H1 (cell line): Measurements from ENCODE around the gene FOXC1. TPM values are rescaled to one million over a fixed set of nuclear protein-coding genes. Genes with fewer than 3 reads are reported as not detected.

Experiments used
- CTCF ChIA-PET: fragments of 300-600 bp; sonication (Branson Sonifier 250); formaldehyde crosslinking; loops from one replicate; lab custom pipeline; 2021; ENCODE audit not compliant: partially characterized antibody; lab: Charles Lee
- POLR2A ChIA-PET: fragments of 300-600 bp; sonication (Branson Sonifier 250); formaldehyde crosslinking; loops from one replicate; lab custom pipeline; 2021; ENCODE audit warnings: inconsistent platforms; ENCODE audit not compliant: partially characterized antibody; lab: Charles Lee
- DNase-seq, 2 experiments: peaks; one replicate each; pipeline versions ENCODE4 v3.0.0 to v3.0.0-alpha.2; 2010 to 2022; ENCODE audit warnings: low spot score in 2 of 2, low read depth in 1 of 2, mixed read lengths in 1 of 2
- FAIRE-seq: peaks from 2 replicates; lab custom pipeline; 2011; peaks lifted over from hg19 to GRCh38; lab: Jason Lieb, UNC
- H2AFZ ChIP-seq: 2 replicates; pipeline ENCODE4 v1.8.1; 2012; ENCODE audit warnings: low read length, inconsistent platforms
- H2AK5ac ChIP-seq: 2 replicates; pipeline ENCODE4 v1.6.1; 2013; ENCODE audit warnings: low read depth, low read length
- H2BK120ac ChIP-seq: replicated peaks from 2 replicates; pipeline ENCODE3; 2013; ENCODE audit warnings: low read depth, low read length, inconsistent platforms
- H2BK12ac ChIP-seq: 2 replicates; pipeline ENCODE4 v1.6.1; 2013; ENCODE audit warnings: low read depth, low read length
- H2BK15ac ChIP-seq: 2 replicates; pipeline ENCODE4 v1.6.1; 2013; ENCODE audit warnings: low read length
- H2BK20ac ChIP-seq: 2 replicates; pipeline ENCODE4 v1.6.1; 2013; ENCODE audit warnings: low read length
- H2BK5ac ChIP-seq: 2 replicates; pipeline ENCODE4 v1.6.1; 2013; ENCODE audit warnings: low read depth, low read length
- H3K14ac ChIP-seq: 2 replicates; pipeline ENCODE4 v1.6.1; 2013; ENCODE audit warnings: inconsistent platforms; ENCODE audit not compliant: insufficient read length
- H3K18ac ChIP-seq: 2 replicates; pipeline ENCODE4 v1.6.1; 2013; ENCODE audit warnings: low read length; ENCODE audit errors: extremely low read depth
- H3K23ac ChIP-seq: 2 replicates; pipeline ENCODE4 v1.6.1; 2013; ENCODE audit warnings: inconsistent platforms; ENCODE audit not compliant: insufficient read length
- H3K23me2 ChIP-seq: 2 replicates; pipeline ENCODE4 v1.6.1; 2013; ENCODE audit warnings: low read depth, low read length
- H3K27ac ChIP-seq: 2 replicates; pipeline ENCODE4 v1.6.1; 2011; ENCODE audit warnings: low read depth, low read length, inconsistent platforms
- H3K27me3 ChIP-seq, 4 experiments: replicated peaks in 1 of 4; 1 replicate in 1 of 4; 2 replicates in 3 of 4; pipeline versions ENCODE4 v1.6.1 to v1.8.1; 2011 to 2013; ENCODE audit warnings: low read length in 3 of 4, mild to moderate bottlenecking in 3 of 4, inconsistent platforms in 2 of 4, mixed read lengths in 2 of 4, moderate library complexity in 1 of 4; ENCODE audit not compliant: control insufficient read depth in 3 of 4, insufficient read depth in 3 of 4; ENCODE audit errors: extremely low read depth in 1 of 4
- H3K36me3 ChIP-seq, 4 experiments: 2 replicates each; pipeline versions ENCODE4 v1.6.1 to v1.8.1; 2011 to 2013; ENCODE audit warnings: mild to moderate bottlenecking in 4 of 4, low read length in 3 of 4, moderate library complexity in 2 of 4, control low read depth in 1 of 4, inconsistent platforms in 1 of 4; ENCODE audit not compliant: insufficient read depth in 4 of 4, control insufficient read depth in 2 of 4
- H3K4ac ChIP-seq: replicated peaks from 2 replicates; pipeline ENCODE3; 2013; ENCODE audit warnings: low read length, low read depth, mixed read lengths, inconsistent platforms; ENCODE audit not compliant: insufficient read length
- H3K4me1 ChIP-seq, 4 experiments: replicated peaks in 1 of 4; 1 replicate in 1 of 4; 2 replicates in 3 of 4; pipeline versions ENCODE4 v1.6.1 to v1.8.1; 2011 to 2013; ENCODE audit warnings: low read length in 3 of 4, inconsistent platforms in 2 of 4, mixed read lengths in 1 of 4; ENCODE audit not compliant: insufficient read depth in 4 of 4, control insufficient read depth in 3 of 4
- H3K4me2 ChIP-seq, 2 experiments: 2 replicates each; pipeline versions ENCODE4 v1.6.1 to v1.8.1; 2011 to 2013; ENCODE audit warnings: low read depth in 2 of 2, low read length in 2 of 2, control low read depth in 1 of 2, inconsistent platforms in 1 of 2, mild to moderate bottlenecking in 1 of 2; ENCODE audit not compliant: insufficient read depth in 1 of 2
- H3K4me3 ChIP-seq, 4 experiments: fragments of 200-600, 300-600 bp in 1 of 4; sonication (generic), shearing (Covaris generic), sonication (Bioruptor Twin) in 1 of 4; 2 replicates each; pipeline versions ENCODE4 v1.5.1 to v1.8.1; 2011 to 2016; ENCODE audit warnings: low read length in 4 of 4, low read depth in 3 of 4, control low read depth in 2 of 4, inconsistent platforms in 2 of 4, mild to moderate bottlenecking in 2 of 4, mixed read lengths in 1 of 4, moderate library complexity in 1 of 4; ENCODE audit not compliant: insufficient read depth in 2 of 4; ENCODE audit errors: extremely low read depth in 1 of 4
- H3K56ac ChIP-seq: replicated peaks from 2 replicates; pipeline ENCODE3; 2013; ENCODE audit warnings: low read depth, mild to moderate bottlenecking, mixed read lengths, low read length, inconsistent platforms; ENCODE audit not compliant: insufficient read length
- H3K79me1 ChIP-seq: 2 replicates; pipeline ENCODE4 v1.6.1; 2013; ENCODE audit warnings: low read depth, low read length, control low read depth
- H3K79me2 ChIP-seq, 2 experiments: 2 replicates each; pipeline versions ENCODE4 v1.6.1 to v1.8.1; 2012 to 2013; ENCODE audit warnings: low read length in 2 of 2, mild to moderate bottlenecking in 2 of 2, inconsistent platforms in 1 of 2; ENCODE audit not compliant: insufficient read depth in 2 of 2, control insufficient read depth in 1 of 2
- H3K9ac ChIP-seq, 4 experiments: replicated peaks in 1 of 4; 1 replicate in 1 of 4; 2 replicates in 3 of 4; pipeline versions ENCODE4 v1.6.1 to v1.8.1; 2011 to 2013; ENCODE audit warnings: low read depth in 3 of 4, low read length in 3 of 4, control low read depth in 2 of 4, mild to moderate bottlenecking in 2 of 4, moderate library complexity in 2 of 4, inconsistent platforms in 1 of 4; ENCODE audit errors: extremely low read depth in 1 of 4
- H3K9me3 ChIP-seq, 2 experiments: 2 replicates each; pipeline versions ENCODE4 v1.6.1 to v1.8.1; 2012 to 2013; ENCODE audit warnings: mild to moderate bottlenecking in 2 of 2, moderate library complexity in 2 of 2, control low read depth in 1 of 2, inconsistent platforms in 1 of 2, low read depth in 1 of 2, low read length in 1 of 2, mixed read lengths in 1 of 2; ENCODE audit not compliant: insufficient read depth in 2 of 2
- H4K20me1 ChIP-seq, 2 experiments: replicated peaks in 1 of 2; 2 replicates each; pipeline versions ENCODE3 to v1.8.1; 2011 to 2013; ENCODE audit warnings: inconsistent platforms in 2 of 2, low read length in 2 of 2, mild to moderate bottlenecking in 1 of 2; ENCODE audit not compliant: insufficient read depth in 2 of 2, control insufficient read depth in 1 of 2
- H4K5ac ChIP-seq: 2 replicates; pipeline ENCODE4 v1.6.1; 2013; ENCODE audit warnings: low read length, low read depth, mixed read lengths, inconsistent platforms; ENCODE audit not compliant: insufficient read length
- H4K8ac ChIP-seq: 2 replicates; pipeline ENCODE4 v1.8.0; 2013; ENCODE audit warnings: mild to moderate bottlenecking, moderate library complexity, low read length, inconsistent platforms; ENCODE audit not compliant: insufficient read depth; ENCODE audit errors: extremely low read depth
- H4K91ac ChIP-seq: replicated peaks from 2 replicates; pipeline ENCODE3; 2013; ENCODE audit warnings: low read length, mixed read lengths, inconsistent platforms; ENCODE audit not compliant: insufficient read length
- CHD1 ChIP-seq: IDR thresholded peaks from 2 replicates; pipeline ENCODE4 v1.6.1; 2012; ENCODE audit warnings: low read depth, low read length, improper control_type of control experiment
- JUN ChIP-seq: IDR thresholded peaks from 2 replicates; pipeline ENCODE4 v1.6.1; 2011; ENCODE audit warnings: low read depth, mild to moderate bottlenecking, improper control_type of control experiment, low read length
- KDM1A ChIP-seq: fragments of 200-600, 300-600 bp; sonication (generic); IDR thresholded peaks from 2 replicates; pipeline ENCODE4 v1.7.1; 2016; ENCODE audit warnings: mild to moderate bottlenecking, low read length, borderline replicate concordance
- SIN3A ChIP-seq, 2 experiments: IDR thresholded peaks in 1 of 2; conservative IDR thresholded peaks in 1 of 2; 2 replicates each; pipeline ENCODE4 v1.6.1; 2011 to 2012; ENCODE audit warnings: low read length in 2 of 2, improper control_type of control experiment in 1 of 2, low read depth in 1 of 2, mild to moderate bottlenecking in 1 of 2
- WGBS, 2 experiments: shearing (Covaris generic) in 1 of 2; methylation state at CpG; one replicate each; pipeline versions ENCODE4 v1.1.6 to v1.1.7; 2013 to 2015; ENCODE audit warnings: low lambda C conversion rate in 2 of 2, mixed read lengths in 2 of 2, inconsistent platforms in 1 of 2, low coverage in 1 of 2, missing lambda C conversion rate in 1 of 2; ENCODE audit not compliant: insufficient replicate concordance in 2 of 2, insufficient coverage in 1 of 2, insufficient read length in 1 of 2; ENCODE audit errors: extremely low coverage in 1 of 2, missing lambda C conversion rate in 1 of 2; 5-methylcytosine and 5-hydroxymethylcytosine counted together
- polyA plus RNA-seq, 7 experiments: library from polyadenylated mRNA; depleted of rRNA in 3 of 7; stranded (reverse) in 5 of 7; unstranded in 2 of 7; fragments of >200 nt in 5 of 7; fragments of 200-250 nt in 2 of 7; gene quantifications; 1 replicate in 5 of 7; 2 replicates in 1 of 7; 4 replicates in 1 of 7; pipeline versions ENCODE4 v1.2.1 to v1.2.3, GENCODE V29; 2011 to 2013; ENCODE audit warnings: missing spikeins in 2 of 7, mixed read lengths in 2 of 7
- total RNA-seq: library from RNA; stranded (reverse); fragmentation: NEBNext Ultra II Directional; extraction: Animal tissue kit (Norgen Biotek cat#: 25700); gene quantifications from 2 replicates; pipeline ENCODE4 v1.2.1, GENCODE V29; 2021

FOXC1 gene
- total and polyA plus RNA-seq, 2 of the 8 experiments (the other 6 are each of a cell fraction or from before 2014, with no cell fraction given), result 0.22 TPM; not detected in 1

DNA sequence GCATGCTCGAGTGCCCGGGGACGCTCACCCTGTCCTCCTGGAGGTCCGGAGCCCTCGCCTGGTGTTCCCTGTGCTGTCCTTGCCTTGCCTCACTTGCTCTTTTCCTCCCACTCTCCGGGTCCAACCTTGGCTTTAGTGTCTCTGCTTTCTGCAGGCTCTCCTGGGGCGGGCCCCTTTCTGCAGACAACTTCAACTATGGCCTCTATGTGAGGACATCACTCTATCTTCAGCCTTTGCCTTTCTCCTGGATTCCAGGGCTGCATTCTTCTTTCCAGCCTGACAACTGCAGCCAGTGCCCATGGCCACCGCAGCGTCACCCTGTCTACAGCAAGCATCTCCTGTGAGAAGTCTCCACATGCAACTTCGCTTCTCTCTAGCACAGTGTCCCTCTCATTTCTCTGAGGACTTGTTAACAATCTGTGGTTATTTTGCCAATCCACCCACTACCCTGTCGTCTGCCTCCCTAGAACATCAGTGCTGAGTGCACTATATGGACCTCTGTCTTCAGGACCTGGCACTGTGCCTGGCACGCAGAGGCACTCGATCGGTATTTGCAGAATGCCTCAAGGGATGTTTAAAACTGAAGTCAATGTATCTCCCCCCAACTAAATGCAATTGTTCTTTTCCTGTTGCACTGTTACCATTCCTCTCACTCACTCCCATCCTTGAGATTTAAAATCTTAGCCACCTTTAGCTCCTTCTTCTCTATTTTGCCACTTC is 35.9 kb downstream of the FOXC1 start:
- Histone ChIP-seq H2BK5ac (no peak overlapping the region), H3K27ac (no peak overlapping the region), H4K8ac (peak overlapping the region; percentile 6; the same call in 1 of the 2 replicates), H2AK5ac (no peak overlapping the region), H2AFZ (no peak overlapping the region), H3K79me1 (no peaks in the 10 kb centered on the region), H3K4me1 (peaks cover 4 to 15% (median 5%) of the 10 kb centered on the region in 4 experiments; a peak in 5 of 7 replicates), H3K36me3 (no peaks in the 10 kb centered on the region), H3K4me2 (no peak overlapping the region), H3K56ac (no peak overlapping the region), H3K14ac (no peak overlapping the region), H2BK120ac (no peak overlapping the region), H3K4me3 (no peak overlapping the region), H3K18ac (no peak overlapping the region), H4K20me1 (peaks cover 0 to 2% of the 10 kb centered on the region in 2 experiments), H4K5ac (no peak overlapping the region), H2BK12ac (no peak overlapping the region), H2BK15ac (no peak overlapping the region), H3K4ac (no peak overlapping the region), H3K27me3 (no peaks in the 10 kb centered on the region), H3K23ac (no peak overlapping the region), H3K23me2 (no peaks in the 10 kb centered on the region), H2BK20ac (no peak overlapping the region), H3K9me3 (no peaks in the 10 kb centered on the region), H3K79me2 (no peaks in the 10 kb centered on the region), H4K91ac (no peak overlapping the region), H3K9ac (no peak overlapping the region)
- FAIRE-seq (no peak), DNase-seq (no peak)
- no peak for TF ChIP-seq CHD1
- no peak for TF ChIP-seq SIN3A (conservative IDR thresholded peaks at IDR 0.05 in 1 of 2, IDR thresholded peaks at IDR 0.05 in 1 of 2; ENCODE audit: low read depth in 1 of 2, low read length in 2 of 2)
- TF ChIP-seq JUN, result no peak
- TF ChIP-seq KDM1A, result no peak
- WGBS, 2 experiments, result 89% methylated on average over 14 of the region's 14 CpGs; no CpG with 5 or more reads in 1 of the 2 experiments
- ChIA-PET CTCF (no interaction called here), POLR2A (no interaction called here)
